GM23338 (cell line): ENCODE data around the gene HNRNPA2B1. TPM values are rescaled to one million over a fixed set of nuclear protein-coding genes. Genes with fewer than 3 reads are reported as not detected.

Experiments used
- ATAC-seq: fragments of 200-7000 bp; cut with Tn5 transposase; 3 replicates; pipeline ENCODE4 v1.9.1; 2020
- DNase-seq: peaks from one replicate; pipeline ENCODE4 v3.0.0-alpha.2; 2015; ENCODE audit warnings: low spot score
- H2AFZ ChIP-seq: fragments of 200-600 bp; sonication (generic); 2 replicates; pipeline ENCODE4 v1.8.0; 2016; ENCODE audit warnings: antibody characterized with exemption, mild to moderate bottlenecking, moderate library complexity
- H3F3A ChIP-seq: fragments of 200-600 bp; sonication (generic); replicated peaks from 2 replicates; pipeline ENCODE4 v1.8.0; 2017; ENCODE audit warnings: antibody characterized with exemption, mixed run types, low read depth
- H3K27ac ChIP-seq: fragments of 200-600 bp; sonication (generic); 2 replicates; pipeline ENCODE4 v1.6.1; 2016; ENCODE audit warnings: low read depth
- H3K27me3 ChIP-seq: fragments of 200-600 bp; sonication (generic); 2 replicates; pipeline ENCODE4 v1.8.0; 2016; ENCODE audit warnings: mild to moderate bottlenecking, mixed run types, moderate library complexity; ENCODE audit not compliant: insufficient read depth
- H3K36me3 ChIP-seq: fragments of 200-600 bp; sonication (generic); 2 replicates; pipeline ENCODE4 v1.8.0; 2016; ENCODE audit warnings: mild to moderate bottlenecking; ENCODE audit not compliant: insufficient read depth
- H3K4me1 ChIP-seq: fragments of 200-600 bp; sonication (generic); 2 replicates; pipeline ENCODE4 v1.8.0; 2016; ENCODE audit warnings: mild to moderate bottlenecking, moderate library complexity; ENCODE audit not compliant: insufficient read depth
- H3K4me2 ChIP-seq: fragments of 200-600 bp; sonication (generic); 2 replicates; pipeline ENCODE4 v1.7.1; 2017; ENCODE audit warnings: mixed run types
- H3K4me3 ChIP-seq: fragments of 200-600 bp; sonication (generic); 2 replicates; pipeline ENCODE4 v1.6.1; 2016; ENCODE audit warnings: mixed run types
- H3K79me2 ChIP-seq: fragments of 200-600 bp; sonication (generic); replicated peaks from 2 replicates; pipeline ENCODE4 v1.8.0; 2017; ENCODE audit warnings: mild to moderate bottlenecking; ENCODE audit not compliant: insufficient read depth
- H3K9me2 ChIP-seq: fragments of 200-600 bp; sonication (generic); 2 replicates; pipeline ENCODE4 v1.8.0; 2017; ENCODE audit not compliant: insufficient read depth
- H4K20me1 ChIP-seq: fragments of 200-600 bp; sonication (generic); replicated peaks from 2 replicates; pipeline ENCODE4 v1.8.0; 2017; ENCODE audit warnings: mild to moderate bottlenecking; ENCODE audit not compliant: insufficient read depth
- H3K27ac Mint-ChIP-seq: 2 replicates; pipeline ENCODE4 v1.8.0; 2020; ENCODE audit warnings: inconsistent platforms, mild to moderate bottlenecking, moderate library complexity, mixed read lengths
- H3K27me3 Mint-ChIP-seq: 3 replicates; pipeline ENCODE4 v1.8.0; 2022; ENCODE audit warnings: low read depth, mild to moderate bottlenecking, moderate library complexity, mixed read lengths, inconsistent platforms; ENCODE audit not compliant: insufficient read depth, poor library complexity
- H3K36me3 Mint-ChIP-seq: 3 replicates; pipeline ENCODE4 v1.8.0; 2021; ENCODE audit warnings: low read depth, mild to moderate bottlenecking, inconsistent platforms, moderate library complexity, mixed read lengths
- H3K4me1 Mint-ChIP-seq: 3 replicates; pipeline ENCODE4 v1.8.0; 2020; ENCODE audit warnings: mild to moderate bottlenecking, inconsistent platforms, mixed read lengths
- H3K4me3 Mint-ChIP-seq: 3 replicates; pipeline ENCODE4 v1.8.0; 2021; ENCODE audit warnings: moderate library complexity, mild to moderate bottlenecking, inconsistent platforms, mixed read lengths
- H3K9me3 Mint-ChIP-seq: 3 replicates; pipeline ENCODE4 v1.8.0; 2020; ENCODE audit warnings: moderate library complexity, mild to moderate bottlenecking, inconsistent platforms, mixed read lengths
- CREB1 ChIP-seq: fragments of 250-450 bp; sonication (Bioruptor Pico); IDR thresholded peaks from 2 replicates; pipeline ENCODE4 v1.5.0; 2020; ENCODE audit warnings: low read depth, mild to moderate bottlenecking, moderate library complexity
- CTCF ChIP-seq, 2 experiments: fragments of 200-600 bp in 1 of 2; sonication (generic) in 1 of 2; conservative IDR thresholded peaks; 2 replicates each; pipeline versions ENCODE4 v1.5.1 to v1.6.1; 2016 to 2017; ENCODE audit warnings: antibody characterized with exemption in 2 of 2, low read depth in 2 of 2, mild to moderate bottlenecking in 2 of 2, moderate library complexity in 1 of 2
- ETS1 ChIP-seq: IDR thresholded peaks from 2 replicates; pipeline ENCODE4 v1.6.1; 2016; ENCODE audit warnings: antibody characterized with exemption
- NANOG ChIP-seq: IDR thresholded peaks from 2 replicates; pipeline ENCODE4 v1.6.1; 2016; ENCODE audit warnings: antibody characterized with exemption, borderline replicate concordance
- POLR2AphosphoS5 ChIP-seq: IDR thresholded peaks from 2 replicates; pipeline ENCODE4 v1.6.1; 2016; ENCODE audit warnings: antibody characterized with exemption, low read depth
- STAT1 ChIP-seq: IDR thresholded peaks from one replicate; pipeline ENCODE4 v1.6.1; 2016; ENCODE audit warnings: antibody characterized with exemption; ENCODE audit not compliant: unreplicated experiment
- ZNF462 ChIP-seq: fragments of 250-450 bp; sonication (Bioruptor Pico); IDR thresholded peaks from 2 replicates; pipeline ENCODE4 v1.5.0; 2020; ENCODE audit warnings: mild to moderate bottlenecking, moderate library complexity
- long read RNA-seq: library from polyadenylated mRNA; unstranded; transcript quantifications from one replicate; pipeline ENCODE4 v2.0.0, GENCODE V29; 2020; ENCODE audit not compliant: unreplicated experiment
- polyA plus RNA-seq: library from polyadenylated mRNA; unstranded; fragments of >200 nt; fragmentation: Nextera tagmentation; extraction: Ambion mirVana; gene quantifications from 2 replicates; pipeline ENCODE4 v1.2.1, GENCODE V29; 2016
- total RNA-seq: library from RNA; depleted of rRNA; stranded (reverse); fragments of >200 nt; shearing (Covaris generic); gene quantifications from 2 replicates; pipeline ENCODE4 v1.2.3, GENCODE V29; 2014; rRNA removed
- TF ChIP-seq, protein P1 (sequence below): IDR thresholded peaks from one replicate; pipeline ENCODE4 v1.6.1; 2018; ENCODE audit warnings: antibody characterized with exemption; ENCODE audit not compliant: unreplicated experiment

HNRNPA2B1 gene
- total RNA-seq: 598 and 602 TPM in 2 replicates
- polyA plus RNA-seq: 1,534 and 1,577 TPM in 2 replicates
- long read RNA-seq, full-length matches to known transcripts: 185 of 358 reads
- long read RNA-seq, partial matches to known transcripts: 138 of 358 reads
- long read RNA-seq, other reads (novel, unspliced or antisense): 35 of 358 reads

DNA sequence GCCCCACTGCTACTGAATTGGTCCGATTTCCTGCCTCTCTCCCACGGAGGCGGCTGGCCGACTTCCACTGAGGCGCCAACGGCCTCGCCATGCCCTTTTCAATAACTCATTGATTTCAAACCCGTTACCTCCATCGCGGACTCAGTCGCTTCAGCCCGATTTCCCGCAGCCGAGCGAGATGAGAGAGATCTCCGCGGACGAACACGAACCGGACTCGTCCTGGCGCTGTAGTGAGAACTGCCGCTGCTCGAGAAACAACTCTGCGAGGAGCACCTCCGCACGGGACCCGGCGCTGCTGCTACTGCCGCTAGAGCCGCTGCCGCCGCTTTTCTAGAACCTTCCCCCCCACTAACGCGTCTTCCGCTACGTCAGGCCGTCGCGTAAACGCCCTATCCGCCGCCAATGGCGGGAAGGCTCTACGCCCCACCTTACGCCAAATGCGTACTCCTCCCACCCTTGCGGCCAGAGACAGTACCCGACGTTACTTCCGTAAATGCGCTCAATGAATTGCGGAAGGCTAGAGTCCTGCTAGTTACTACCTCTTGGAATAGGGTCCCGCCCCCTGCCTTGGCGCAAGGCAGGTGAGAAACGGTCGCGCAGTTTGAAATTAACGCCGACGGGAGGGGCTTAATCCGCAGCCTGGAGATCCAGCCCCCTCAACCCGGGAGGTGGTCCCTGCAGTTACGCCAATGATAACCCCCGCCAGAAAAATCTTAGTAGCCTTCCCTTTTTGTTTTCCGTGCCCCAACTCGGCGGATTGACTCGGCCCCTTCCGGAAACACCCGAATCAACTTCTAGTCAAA, at the start of gene HNRNPA2B1:
Gene HNRNPA2B1, minus strand, starts transcription at position 303 of the 803 bp plus-strand sequence. Its CDS starts 169 bp downstream, at position 134.
- peaks cover 34% of the 10 kb centered on the region for H3K4me1 Mint-ChIP-seq
- Histone ChIP-seq H3F3A (peaks cover 16% of the 10 kb centered on the region), H3K79me2 (peaks cover 85% of the 10 kb centered on the region), H3K27me3 (no peaks in the 10 kb centered on the region), H3K4me3 (peak within 1 kb of the TSS; percentile 71), H4K20me1 (peaks cover 51% of the 10 kb centered on the region), H3K9me2 (no peaks in the 10 kb centered on the region), H3K4me1 (peaks cover 33% of the 10 kb centered on the region), H2AFZ (no peak within 1 kb of the TSS), H3K36me3 (peaks cover 44% of the 10 kb centered on the region), H3K27ac (peak within 1 kb of the TSS; percentile 99), H3K4me2 (peak within 1 kb of the TSS; percentile 81)
- peak within 1 kb of the TSS; percentile 100 for H3K27ac Mint-ChIP-seq
- ATAC-seq (peak; percentile 59), DNase-seq (peak; percentile 97)
- peaks cover 46% of the 10 kb centered on the region for H3K27me3 Mint-ChIP-seq
- TF ChIP-seq ZNF462 (CRISPR knock-in tag) (no peak), POLR2AphosphoS5 (peak; percentile 99), NANOG (no peak), CTCF (conservative IDR thresholded peaks at IDR 0.05; ENCODE audit: low read depth in 2 of 2) (no peak), ETS1 (no peak; the same call in 1 of the 2 replicates), STAT1 (no peak), CREB1 (CRISPR knock-in tag) (peak; percentile 92)
- TF ChIP-seq, protein P1, sequence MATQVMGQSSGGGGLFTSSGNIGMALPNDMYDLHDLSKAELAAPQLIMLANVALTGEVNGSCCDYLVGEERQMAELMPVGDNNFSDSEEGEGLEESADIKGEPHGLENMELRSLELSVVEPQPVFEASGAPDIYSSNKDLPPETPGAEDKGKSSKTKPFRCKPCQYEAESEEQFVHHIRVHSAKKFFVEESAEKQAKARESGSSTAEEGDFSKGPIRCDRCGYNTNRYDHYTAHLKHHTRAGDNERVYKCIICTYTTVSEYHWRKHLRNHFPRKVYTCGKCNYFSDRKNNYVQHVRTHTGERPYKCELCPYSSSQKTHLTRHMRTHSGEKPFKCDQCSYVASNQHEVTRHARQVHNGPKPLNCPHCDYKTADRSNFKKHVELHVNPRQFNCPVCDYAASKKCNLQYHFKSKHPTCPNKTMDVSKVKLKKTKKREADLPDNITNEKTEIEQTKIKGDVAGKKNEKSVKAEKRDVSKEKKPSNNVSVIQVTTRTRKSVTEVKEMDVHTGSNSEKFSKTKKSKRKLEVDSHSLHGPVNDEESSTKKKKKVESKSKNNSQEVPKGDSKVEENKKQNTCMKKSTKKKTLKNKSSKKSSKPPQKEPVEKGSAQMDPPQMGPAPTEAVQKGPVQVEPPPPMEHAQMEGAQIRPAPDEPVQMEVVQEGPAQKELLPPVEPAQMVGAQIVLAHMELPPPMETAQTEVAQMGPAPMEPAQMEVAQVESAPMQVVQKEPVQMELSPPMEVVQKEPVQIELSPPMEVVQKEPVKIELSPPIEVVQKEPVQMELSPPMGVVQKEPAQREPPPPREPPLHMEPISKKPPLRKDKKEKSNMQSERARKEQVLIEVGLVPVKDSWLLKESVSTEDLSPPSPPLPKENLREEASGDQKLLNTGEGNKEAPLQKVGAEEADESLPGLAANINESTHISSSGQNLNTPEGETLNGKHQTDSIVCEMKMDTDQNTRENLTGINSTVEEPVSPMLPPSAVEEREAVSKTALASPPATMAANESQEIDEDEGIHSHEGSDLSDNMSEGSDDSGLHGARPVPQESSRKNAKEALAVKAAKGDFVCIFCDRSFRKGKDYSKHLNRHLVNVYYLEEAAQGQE: no peak
- peak within 1 kb of the TSS; percentile 100 for H3K4me3 Mint-ChIP-seq
- peaks cover 90% of the 10 kb centered on the region for H3K36me3 Mint-ChIP-seq
- peaks cover 18% of the 10 kb centered on the region for H3K9me3 Mint-ChIP-seq
